ENCODE results near the gene PRKACG.

The PRKACG gene

DNA sequence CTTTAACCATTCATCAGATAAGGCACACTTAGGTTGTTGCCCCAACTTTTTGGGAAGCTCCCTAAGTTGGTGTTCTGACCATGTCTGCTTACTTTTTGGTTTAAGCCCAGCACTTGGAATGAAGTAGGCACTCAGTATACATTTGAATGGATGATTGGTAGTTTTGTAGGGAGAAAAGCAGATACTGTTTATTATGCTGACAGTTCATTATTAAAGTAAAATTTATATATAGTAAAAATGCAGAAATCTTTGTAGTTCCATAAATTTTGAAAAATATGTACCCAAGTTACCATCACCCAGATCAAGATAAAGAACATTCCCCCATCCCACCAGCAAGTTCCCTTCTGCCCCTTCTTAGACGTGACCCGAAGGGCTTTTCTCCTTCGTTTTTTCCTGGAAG lies 35.4 kb downstream of the PRKACG start:
- Histone ChIP-seq H3K27me3 (no peaks in the 10 kb centered on the region), H3K4me1 (no peaks in the 10 kb centered on the region), H3K4me3 (ENCODE audit: low read depth, low read length) (no peak overlapping the region), H3K9me3 (no peaks in the 10 kb centered on the region), H3K36me3 (no peaks in the 10 kb centered on the region)
- DNase-seq: no peak
- TF ChIP-seq, protein P1, sequence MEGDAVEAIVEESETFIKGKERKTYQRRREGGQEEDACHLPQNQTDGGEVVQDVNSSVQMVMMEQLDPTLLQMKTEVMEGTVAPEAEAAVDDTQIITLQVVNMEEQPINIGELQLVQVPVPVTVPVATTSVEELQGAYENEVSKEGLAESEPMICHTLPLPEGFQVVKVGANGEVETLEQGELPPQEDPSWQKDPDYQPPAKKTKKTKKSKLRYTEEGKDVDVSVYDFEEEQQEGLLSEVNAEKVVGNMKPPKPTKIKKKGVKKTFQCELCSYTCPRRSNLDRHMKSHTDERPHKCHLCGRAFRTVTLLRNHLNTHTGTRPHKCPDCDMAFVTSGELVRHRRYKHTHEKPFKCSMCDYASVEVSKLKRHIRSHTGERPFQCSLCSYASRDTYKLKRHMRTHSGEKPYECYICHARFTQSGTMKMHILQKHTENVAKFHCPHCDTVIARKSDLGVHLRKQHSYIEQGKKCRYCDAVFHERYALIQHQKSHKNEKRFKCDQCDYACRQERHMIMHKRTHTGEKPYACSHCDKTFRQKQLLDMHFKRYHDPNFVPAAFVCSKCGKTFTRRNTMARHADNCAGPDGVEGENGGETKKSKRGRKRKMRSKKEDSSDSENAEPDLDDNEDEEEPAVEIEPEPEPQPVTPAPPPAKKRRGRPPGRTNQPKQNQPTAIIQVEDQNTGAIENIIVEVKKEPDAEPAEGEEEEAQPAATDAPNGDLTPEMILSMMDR (IDR thresholded peaks at IDR 0.05; ENCODE audit: low read depth, low read length): no peak

DNA sequence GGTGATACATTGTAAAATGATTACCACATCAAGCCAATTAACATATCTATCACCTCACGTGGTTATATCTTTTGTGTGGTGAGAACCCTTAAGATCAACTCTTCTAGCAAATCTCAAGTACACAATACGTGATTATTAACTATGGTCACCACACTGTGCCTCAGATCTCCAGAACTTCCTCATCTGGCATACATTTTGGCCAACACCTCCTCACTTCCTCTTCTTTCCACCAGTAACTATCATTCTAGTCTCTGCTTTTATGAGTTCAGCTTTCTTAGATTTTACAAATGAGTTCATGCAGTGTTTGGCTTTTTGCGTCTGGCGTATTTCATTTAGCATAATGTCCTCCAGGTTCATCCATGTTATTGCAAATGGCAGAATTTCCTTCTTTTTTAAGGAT lies 35.8 kb downstream of the PRKACG start:
- TF ChIP-seq, protein P1 (IDR thresholded peaks at IDR 0.05; ENCODE audit: low read depth, low read length): no peak

DNA sequence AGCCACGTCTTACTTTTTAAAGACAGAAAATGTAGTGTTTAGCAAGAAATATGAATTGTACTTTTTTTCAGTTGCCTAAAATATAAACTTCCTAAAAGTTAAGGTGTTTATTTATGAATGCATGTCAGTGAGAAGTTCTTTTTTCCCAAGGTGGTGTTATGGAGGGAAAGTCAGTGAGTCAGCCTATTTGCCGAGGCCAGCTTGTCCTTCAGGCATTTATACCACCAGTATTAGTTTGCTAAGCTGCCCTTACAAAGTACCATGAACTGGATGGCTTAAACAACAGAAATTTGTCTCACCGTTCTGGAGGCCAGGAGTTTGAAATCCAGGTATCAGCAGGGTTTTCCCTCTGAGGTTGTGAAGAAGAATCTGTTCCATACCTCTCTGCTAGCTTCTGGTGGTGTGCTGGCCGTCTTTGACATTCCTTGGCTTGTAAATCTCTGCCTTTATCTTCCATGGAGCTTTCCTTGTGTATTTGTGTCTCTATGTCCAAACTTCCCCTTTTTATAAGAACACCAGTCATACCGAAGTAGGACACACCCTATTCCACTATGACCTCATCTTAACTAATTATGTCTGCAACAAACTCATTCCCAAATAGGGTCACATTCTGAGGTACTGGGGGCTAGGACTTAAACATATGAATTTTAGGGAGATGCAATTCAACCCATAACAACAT lies 38.4 kb downstream of the PRKACG start:
- Histone ChIP-seq H3K36me3 (no peaks in the 10 kb centered on the region), H3K27me3 (no peaks in the 10 kb centered on the region), H3K4me3 (ENCODE audit: low read depth, low read length) (no peak overlapping the region), H3K4me1 (no peaks in the 10 kb centered on the region), H3K9me3 (no peaks in the 10 kb centered on the region)
- no peak for DNase-seq
- TF ChIP-seq, protein P1 (IDR thresholded peaks at IDR 0.05; ENCODE audit: low read depth, low read length): no peak

More for the DNA sequence above, 35.8 kb downstream of the PRKACG start:
- no peaks in the 10 kb centered on the region for H3K36me3 ChIP-seq
- H3K4me3 ChIP-seq (ENCODE audit: low read depth, low read length): no peak overlapping the region
- H3K4me1 ChIP-seq: no peaks in the 10 kb centered on the region
- H3K27me3 ChIP-seq: no peaks in the 10 kb centered on the region
- no peak for DNase-seq
- no peaks in the 10 kb centered on the region for H3K9me3 ChIP-seq

DNA sequence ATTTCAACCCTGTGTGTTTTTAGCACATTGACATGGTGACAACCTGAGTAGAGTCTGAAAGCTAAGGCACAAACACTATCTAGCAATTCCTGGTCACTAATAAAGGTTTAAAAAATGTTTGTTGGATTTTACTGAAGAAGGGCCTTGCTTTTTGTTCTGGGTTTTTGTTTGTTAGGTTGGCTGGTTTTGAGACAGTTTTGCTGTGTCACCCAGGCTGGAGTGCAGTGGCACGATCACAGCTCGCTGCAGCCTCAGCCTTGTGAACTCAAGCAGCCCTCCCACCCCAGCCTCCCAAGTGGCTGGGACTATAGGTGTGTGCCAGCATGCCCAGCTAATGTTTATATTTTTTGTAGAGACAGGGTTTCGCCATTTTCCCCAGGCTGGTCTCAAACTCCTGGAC lies 39.0 kb downstream of the PRKACG start:
- DNase-seq: no peak
- Histone ChIP-seq H3K9me3 (no peaks in the 10 kb centered on the region), H3K36me3 (no peaks in the 10 kb centered on the region), H3K4me3 (ENCODE audit: low read depth, low read length) (no peak overlapping the region), H3K27me3 (no peaks in the 10 kb centered on the region), H3K4me1 (no peaks in the 10 kb centered on the region)
- TF ChIP-seq, protein P1 (IDR thresholded peaks at IDR 0.05; ENCODE audit: low read depth, low read length): no peak

DNA sequence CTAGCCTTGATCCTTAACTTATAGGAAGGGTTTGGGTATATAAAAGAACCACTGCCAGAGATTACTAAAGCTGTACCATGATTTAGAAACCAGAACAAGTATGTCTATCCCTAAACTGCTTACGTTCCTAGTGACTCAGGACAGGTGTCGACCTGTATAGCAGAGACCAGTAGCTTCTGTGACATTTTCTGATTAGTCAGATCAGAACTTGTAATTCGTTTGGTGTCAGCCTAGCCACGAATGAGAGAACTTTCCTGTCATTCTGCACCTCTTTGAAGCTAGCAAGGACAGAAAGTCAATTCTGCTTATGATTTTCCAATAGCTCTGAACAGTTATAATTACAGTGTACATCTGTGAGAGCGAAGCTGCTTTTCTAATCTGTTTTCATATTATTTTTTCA lies 39.5 kb downstream of the PRKACG start:
- DNase-seq: no peak
- H3K27me3 ChIP-seq: no peaks in the 10 kb centered on the region
- no peaks in the 10 kb centered on the region for H3K36me3 ChIP-seq
- H3K9me3 ChIP-seq: no peaks in the 10 kb centered on the region
- TF ChIP-seq, protein P1 (IDR thresholded peaks at IDR 0.05; ENCODE audit: low read depth, low read length): no peak
- H3K4me3 ChIP-seq (ENCODE audit: low read depth, low read length): no peak overlapping the region
- H3K4me1 ChIP-seq: no peaks in the 10 kb centered on the region

DNA sequence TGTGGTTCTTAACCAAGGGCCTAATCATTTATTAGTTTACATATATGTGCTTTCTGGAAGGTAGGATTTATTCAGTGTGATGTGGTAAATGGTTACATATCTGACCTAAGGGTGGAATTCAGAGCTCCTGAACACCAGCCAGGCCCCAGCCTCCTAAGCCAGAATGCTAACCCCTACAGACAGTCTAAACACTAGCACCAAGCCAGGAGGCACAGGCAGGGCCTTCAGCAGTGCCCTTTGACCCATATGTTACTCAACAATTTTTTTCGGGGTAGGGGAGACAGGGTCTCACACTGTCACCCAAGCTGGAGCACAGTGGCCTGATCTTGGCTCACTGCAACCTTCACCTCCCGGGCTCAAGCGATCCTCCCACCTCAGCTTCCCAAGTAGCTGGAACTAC lies 40.3 kb downstream of the PRKACG start:
- Histone ChIP-seq H3K36me3 (no peaks in the 10 kb centered on the region), H3K4me3 (ENCODE audit: low read depth, low read length) (no peak overlapping the region), H3K9me3 (no peaks in the 10 kb centered on the region), H3K4me1 (no peaks in the 10 kb centered on the region), H3K27me3 (no peaks in the 10 kb centered on the region)
- DNase-seq: no peak
- TF ChIP-seq, protein P1 (IDR thresholded peaks at IDR 0.05; ENCODE audit: low read depth, low read length): no peak
